ENCODE data around the gene ASB16.

The ASB16 gene

DNA sequence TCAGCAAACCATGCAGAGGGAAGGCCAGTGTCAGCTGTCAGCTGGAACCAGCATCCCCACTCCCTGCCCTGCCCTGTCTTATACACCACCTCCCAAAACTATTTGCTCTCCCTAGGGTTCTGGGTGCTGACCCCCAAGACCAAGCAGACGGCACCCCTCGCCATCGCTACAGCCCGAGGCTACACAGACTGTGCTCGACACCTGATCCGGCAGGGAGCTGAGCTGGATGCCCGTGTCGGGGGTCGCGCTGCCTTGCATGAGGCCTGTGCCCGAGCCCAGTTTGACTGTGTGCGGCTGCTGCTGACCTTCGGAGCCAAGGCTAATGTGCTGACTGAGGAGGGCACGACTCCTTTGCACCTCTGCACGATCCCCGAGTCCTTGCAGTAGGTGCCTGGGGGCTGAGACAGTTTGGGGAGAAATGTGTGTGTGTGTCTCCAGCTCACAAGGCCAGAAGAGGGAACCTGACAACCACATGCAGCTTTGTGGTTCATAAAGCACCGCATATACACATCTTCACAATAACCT lies 1.5 kb downstream of the ASB16 start:
- no peak for DNase-seq (ENCODE audit: low read depth in 2 of 2)
- no peak overlapping the region for H3K4me3 ChIP-seq (replicated peaks in 1 of 2; ENCODE audit: low read depth in 2 of 2, low read length in 2 of 2)
- TF ChIP-seq, protein P1, sequence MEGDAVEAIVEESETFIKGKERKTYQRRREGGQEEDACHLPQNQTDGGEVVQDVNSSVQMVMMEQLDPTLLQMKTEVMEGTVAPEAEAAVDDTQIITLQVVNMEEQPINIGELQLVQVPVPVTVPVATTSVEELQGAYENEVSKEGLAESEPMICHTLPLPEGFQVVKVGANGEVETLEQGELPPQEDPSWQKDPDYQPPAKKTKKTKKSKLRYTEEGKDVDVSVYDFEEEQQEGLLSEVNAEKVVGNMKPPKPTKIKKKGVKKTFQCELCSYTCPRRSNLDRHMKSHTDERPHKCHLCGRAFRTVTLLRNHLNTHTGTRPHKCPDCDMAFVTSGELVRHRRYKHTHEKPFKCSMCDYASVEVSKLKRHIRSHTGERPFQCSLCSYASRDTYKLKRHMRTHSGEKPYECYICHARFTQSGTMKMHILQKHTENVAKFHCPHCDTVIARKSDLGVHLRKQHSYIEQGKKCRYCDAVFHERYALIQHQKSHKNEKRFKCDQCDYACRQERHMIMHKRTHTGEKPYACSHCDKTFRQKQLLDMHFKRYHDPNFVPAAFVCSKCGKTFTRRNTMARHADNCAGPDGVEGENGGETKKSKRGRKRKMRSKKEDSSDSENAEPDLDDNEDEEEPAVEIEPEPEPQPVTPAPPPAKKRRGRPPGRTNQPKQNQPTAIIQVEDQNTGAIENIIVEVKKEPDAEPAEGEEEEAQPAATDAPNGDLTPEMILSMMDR (IDR thresholded peaks at IDR 0.05; ENCODE audit: low read depth, low read length): no peak

DNA sequence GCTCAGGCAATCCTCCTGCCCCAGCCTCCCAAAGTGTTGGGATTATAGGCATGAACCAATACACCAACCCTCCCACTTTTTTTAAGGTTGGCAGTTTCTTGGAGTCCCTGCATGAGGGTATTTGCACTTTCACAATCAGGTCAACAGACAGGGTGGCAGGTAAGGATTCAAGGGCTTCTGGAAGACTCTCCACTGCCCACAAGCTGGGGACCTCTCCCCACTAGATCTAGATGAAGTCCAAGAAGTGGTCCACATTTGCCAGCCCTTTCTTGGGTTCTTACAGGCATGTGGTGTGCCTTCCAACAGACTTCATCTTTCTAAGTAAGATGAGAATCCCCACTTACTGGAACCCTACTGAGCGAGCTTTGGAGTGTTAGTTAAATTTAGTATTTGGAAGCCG lies 3.9 kb downstream of the ASB16 start:
- H3K4me3 ChIP-seq (replicated peaks in 1 of 2; ENCODE audit: low read depth in 2 of 2, low read length in 2 of 2): no peak overlapping the region
- TF ChIP-seq, protein P1 (IDR thresholded peaks at IDR 0.05; ENCODE audit: low read depth, low read length): no peak
- DNase-seq (ENCODE audit: low read depth in 2 of 2): no peak

DNA sequence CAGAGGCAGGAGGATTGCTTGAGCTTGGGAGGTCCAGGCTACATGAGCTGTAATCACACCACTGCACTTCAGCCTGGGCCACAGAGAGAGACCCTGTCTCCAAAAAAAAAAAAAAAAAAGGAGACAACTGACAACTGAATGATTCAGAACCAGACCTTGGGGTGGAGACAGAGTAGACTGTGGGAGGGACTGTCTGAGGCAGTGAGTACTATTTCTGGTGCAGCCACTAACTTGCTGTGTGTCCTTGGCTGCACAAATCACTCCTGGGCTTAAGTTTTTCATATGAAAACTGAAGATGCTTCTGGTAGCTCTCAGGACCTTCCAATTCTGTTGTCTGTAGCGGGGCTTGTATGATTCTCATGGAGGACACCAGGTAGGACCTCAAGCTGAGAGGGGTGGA lies 5.8 kb downstream of the ASB16 start:
- TF ChIP-seq, protein P1 (IDR thresholded peaks at IDR 0.05; ENCODE audit: low read depth, low read length): no peak
- DNase-seq (ENCODE audit: low read depth in 2 of 2): peak in 1 of 2 donors; percentile 25
- no peak overlapping the region for H3K4me3 ChIP-seq (replicated peaks in 1 of 2; ENCODE audit: low read depth in 2 of 2, low read length in 2 of 2)

DNA sequence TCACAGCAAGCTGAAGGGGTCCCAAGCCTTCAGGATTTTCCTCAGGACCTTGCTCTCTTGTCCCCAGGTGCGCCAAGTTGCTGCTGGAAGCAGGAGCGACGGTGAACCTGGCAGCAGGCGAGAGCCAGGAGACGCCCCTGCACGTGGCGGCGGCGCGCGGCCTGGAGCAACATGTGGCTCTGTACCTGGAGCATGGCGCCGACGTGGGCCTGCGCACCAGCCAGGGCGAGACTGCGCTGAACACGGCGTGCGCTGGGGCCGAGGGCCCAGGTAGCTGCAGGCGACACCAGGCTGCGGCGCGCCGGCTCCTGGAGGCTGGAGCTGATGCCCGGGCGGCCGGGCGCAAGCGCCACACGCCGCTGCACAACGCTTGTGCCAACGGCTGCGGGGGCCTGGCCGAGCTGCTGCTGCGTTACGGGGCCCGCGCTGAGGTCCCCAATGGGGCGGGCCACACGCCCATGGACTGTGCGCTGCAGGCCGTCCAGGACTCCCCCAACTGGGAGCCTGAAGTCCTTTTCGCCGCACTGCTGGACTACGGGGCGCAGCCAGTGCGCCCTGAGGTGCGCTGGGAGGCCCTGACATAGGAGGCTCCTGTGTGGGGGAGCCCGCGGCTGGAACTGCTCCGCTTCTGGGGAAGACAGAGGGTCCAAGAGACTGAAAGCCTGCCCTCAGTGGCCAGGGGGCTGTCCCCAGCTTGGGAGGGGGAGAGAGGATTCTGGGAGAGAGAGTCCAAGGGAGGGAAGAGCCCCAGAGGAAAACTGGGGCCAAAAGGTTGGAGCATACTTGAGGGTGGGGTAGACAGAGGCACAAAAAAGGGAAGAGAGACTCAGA lies 6.4 kb downstream of the ASB16 start:
- no peak overlapping the region for H3K4me3 ChIP-seq (replicated peaks in 1 of 2; ENCODE audit: low read depth in 2 of 2, low read length in 2 of 2)
- TF ChIP-seq, protein P1 (IDR thresholded peaks at IDR 0.05; ENCODE audit: low read depth, low read length): no peak
- no peak for DNase-seq (ENCODE audit: low read depth in 2 of 2)

DNA sequence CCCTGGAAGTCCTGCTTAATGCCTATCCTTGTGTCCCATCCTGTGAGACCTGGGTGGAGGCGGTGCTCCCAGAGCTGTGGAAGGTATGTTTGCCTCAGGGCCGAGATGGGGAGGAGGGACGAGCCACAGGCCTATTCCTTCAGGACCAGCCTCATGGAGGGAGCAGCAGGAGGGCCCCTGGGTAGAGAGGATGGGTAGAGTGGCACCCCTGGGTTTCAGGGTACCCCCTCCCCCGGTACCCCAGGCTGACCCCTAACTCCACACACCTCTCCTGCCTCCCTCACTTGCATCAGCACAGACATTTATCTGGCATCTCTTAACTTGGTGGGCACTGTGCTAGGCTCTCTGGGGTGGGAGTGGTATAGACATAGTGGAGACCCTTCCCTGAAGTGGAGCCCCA lies 7.1 kb downstream of the ASB16 start:
- DNase-seq (ENCODE audit: low read depth in 2 of 2): no peak
- TF ChIP-seq, protein P1 (IDR thresholded peaks at IDR 0.05; ENCODE audit: low read depth, low read length): no peak
- no peak overlapping the region for H3K4me3 ChIP-seq (replicated peaks in 1 of 2; ENCODE audit: low read depth in 2 of 2, low read length in 2 of 2)

DNA sequence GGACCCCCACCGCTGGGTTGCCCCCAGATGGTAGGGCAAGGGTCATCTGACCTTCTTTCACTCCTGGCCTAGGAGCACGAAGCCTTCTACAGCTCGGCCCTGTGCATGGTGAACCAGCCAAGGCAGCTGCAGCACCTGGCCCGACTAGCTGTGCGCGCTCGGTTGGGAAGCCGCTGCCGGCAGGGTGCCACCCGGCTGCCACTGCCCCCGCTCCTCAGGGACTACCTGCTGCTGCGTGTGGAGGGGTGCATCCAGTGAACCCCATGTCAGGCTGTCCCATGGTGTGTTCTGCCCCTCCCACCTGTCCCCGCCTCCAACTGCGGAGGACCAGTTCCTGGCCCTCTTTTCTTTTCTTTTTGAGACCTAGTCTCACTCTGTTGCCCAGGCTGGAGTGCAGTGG lies 7.6 kb downstream of the ASB16 start:
- TF ChIP-seq, protein P1 (IDR thresholded peaks at IDR 0.05; ENCODE audit: low read depth, low read length): no peak
- H3K4me3 ChIP-seq (replicated peaks in 1 of 2; ENCODE audit: low read depth in 2 of 2, low read length in 2 of 2): no peak overlapping the region
- DNase-seq (ENCODE audit: low read depth in 2 of 2): no peak

Data from cardiac fibroblast (primary cell).